Neural cell (in vitro differentiated cells): Measurements from ENCODE around the gene CIRBP.

Experiments used
- EZH2 ChIP-seq: fragments of 200-600, 300-800 bp; shearing (Covaris generic), sonication (generic); IDR thresholded peaks from 2 replicates; pipeline ENCODE4 v1.6.1; 2014; ENCODE audit warnings: antibody characterized with exemption, low read length, borderline replicate concordance, mild to moderate bottlenecking; ENCODE audit not compliant: insufficient read depth, poor library complexity, severe bottlenecking
- TF ChIP-seq, protein P1 (sequence below): fragments of 450-650 bp; IDR thresholded peaks from 2 replicates; pipeline ENCODE4 v1.5.1; 2014; ENCODE audit warnings: antibody characterized with exemption, mild to moderate bottlenecking, moderate library complexity; ENCODE audit not compliant: poor library complexity, severe bottlenecking

DNA sequence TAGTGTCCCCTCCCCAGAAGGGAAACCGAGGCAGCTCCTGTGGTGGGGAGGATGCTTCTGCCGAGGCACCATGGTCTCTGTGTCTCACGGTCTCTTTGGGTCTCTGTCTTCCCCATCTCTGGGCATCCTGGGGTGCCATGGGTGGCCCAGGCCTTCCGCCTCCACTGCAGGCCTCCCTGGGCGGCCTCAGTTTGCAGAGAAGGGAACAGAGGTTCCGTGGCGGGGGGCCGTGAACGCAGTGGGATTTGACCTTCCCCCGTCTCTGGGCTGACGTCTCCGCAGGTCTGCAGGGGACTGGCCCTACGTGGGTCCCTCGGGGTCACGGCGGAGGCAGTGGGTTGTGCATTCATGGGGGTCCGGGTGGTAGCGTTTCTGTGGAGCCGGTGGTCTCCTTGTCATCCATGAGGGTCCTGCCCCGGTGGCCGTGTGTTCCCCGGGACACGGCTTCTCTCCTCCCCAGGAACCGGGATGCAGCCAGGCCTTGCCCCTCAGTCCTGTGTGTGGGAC, 21.1 kb downstream of the CIRBP start:
- TF ChIP-seq EZH2, result no peak
- TF ChIP-seq, protein P1, sequence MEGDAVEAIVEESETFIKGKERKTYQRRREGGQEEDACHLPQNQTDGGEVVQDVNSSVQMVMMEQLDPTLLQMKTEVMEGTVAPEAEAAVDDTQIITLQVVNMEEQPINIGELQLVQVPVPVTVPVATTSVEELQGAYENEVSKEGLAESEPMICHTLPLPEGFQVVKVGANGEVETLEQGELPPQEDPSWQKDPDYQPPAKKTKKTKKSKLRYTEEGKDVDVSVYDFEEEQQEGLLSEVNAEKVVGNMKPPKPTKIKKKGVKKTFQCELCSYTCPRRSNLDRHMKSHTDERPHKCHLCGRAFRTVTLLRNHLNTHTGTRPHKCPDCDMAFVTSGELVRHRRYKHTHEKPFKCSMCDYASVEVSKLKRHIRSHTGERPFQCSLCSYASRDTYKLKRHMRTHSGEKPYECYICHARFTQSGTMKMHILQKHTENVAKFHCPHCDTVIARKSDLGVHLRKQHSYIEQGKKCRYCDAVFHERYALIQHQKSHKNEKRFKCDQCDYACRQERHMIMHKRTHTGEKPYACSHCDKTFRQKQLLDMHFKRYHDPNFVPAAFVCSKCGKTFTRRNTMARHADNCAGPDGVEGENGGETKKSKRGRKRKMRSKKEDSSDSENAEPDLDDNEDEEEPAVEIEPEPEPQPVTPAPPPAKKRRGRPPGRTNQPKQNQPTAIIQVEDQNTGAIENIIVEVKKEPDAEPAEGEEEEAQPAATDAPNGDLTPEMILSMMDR, result no peak
